Endothelial cell of umbilical vein (primary cell): ENCODE measurements around the gene MTCL1. TPM values are rescaled to one million over a fixed set of nuclear protein-coding genes. Genes with fewer than 3 reads are reported as not detected.

Experiments used
- BruUV-seq: library from RNA; stranded (reverse); fragments of 400-500 nt; replicated peaks from 2 replicates; lab custom pipeline; 2021; lab: Mats Ljungman, UMichigan
- CTCF ChIA-PET: fragments of 300-600, 350-600 bp; sonication (Branson Sonifier 250); formaldehyde crosslinking; loops from one replicate; lab custom pipeline; 2021; ENCODE audit warnings: antibody characterized with exemption, inconsistent platforms; lab: Charles Lee
- POLR2A ChIA-PET: fragments of 300-600, 350-600 bp; sonication (Branson Sonifier 250); formaldehyde crosslinking; loops from one replicate; lab custom pipeline; 2021; ENCODE audit warnings: antibody characterized with exemption, inconsistent platforms; lab: Charles Lee
- DNase-seq: peaks from one replicate; pipeline ENCODE4 v3.0.0-alpha.2; 2011; ENCODE audit warnings: low read depth, low spot score
- FAIRE-seq: peaks from 2 replicates; lab custom pipeline; 2011; peaks lifted over from hg19 to GRCh38; lab: Jason Lieb, UNC
- H2AFZ ChIP-seq: 2 replicates; pipeline ENCODE4 v1.6.0; 2012; ENCODE audit warnings: low read depth, low read length, control low read depth, inconsistent platforms
- H3K27ac ChIP-seq: 2 replicates; pipeline ENCODE4 v1.5.1; 2011; ENCODE audit warnings: low read depth, mild to moderate bottlenecking, control low read depth, low read length, moderate library complexity; ENCODE audit not compliant: insufficient read depth
- H3K27me3 ChIP-seq, 2 experiments: 2 replicates each; pipeline versions ENCODE4 v1.6.0 to v1.6.1; 2011; ENCODE audit warnings: low read length in 2 of 2, mixed read lengths in 1 of 2; ENCODE audit not compliant: control insufficient read depth in 2 of 2, insufficient read depth in 2 of 2
- H3K36me3 ChIP-seq, 2 experiments: 2 replicates in 1 of 2; 3 replicates in 1 of 2; pipeline ENCODE4 v1.5.1; 2011; ENCODE audit warnings: low read length in 2 of 2, mild to moderate bottlenecking in 1 of 2, moderate library complexity in 1 of 2; ENCODE audit not compliant: control insufficient read depth in 2 of 2, insufficient read depth in 2 of 2; ENCODE audit errors: extremely low read depth in 1 of 2
- H3K4me1 ChIP-seq: 3 replicates; pipeline ENCODE4 v1.5.1; 2011; ENCODE audit warnings: mild to moderate bottlenecking, low read length; ENCODE audit not compliant: control insufficient read depth, insufficient read depth; ENCODE audit errors: extremely low read depth
- H3K4me2 ChIP-seq: 2 replicates; pipeline ENCODE4 v1.6.1; 2011; ENCODE audit warnings: low read length, control low read depth, mixed read lengths; ENCODE audit not compliant: insufficient read depth
- H3K4me3 ChIP-seq, 3 experiments: fragments of 200-600 bp in 1 of 3; sonication (generic), shearing (Covaris generic) in 1 of 3; replicated peaks in 1 of 3; 2 replicates each; pipeline ENCODE4 v1.5.1; 2011 to 2016; ENCODE audit warnings: control low read depth in 3 of 3, low read length in 3 of 3, mild to moderate bottlenecking in 2 of 3, inconsistent platforms in 1 of 3, low read depth in 1 of 3, moderate library complexity in 1 of 3; ENCODE audit not compliant: insufficient read depth in 1 of 3
- H3K79me2 ChIP-seq: 2 replicates; pipeline ENCODE4 v1.6.0; 2012; ENCODE audit warnings: low read length, inconsistent platforms; ENCODE audit not compliant: control insufficient read depth, insufficient read depth
- H3K9ac ChIP-seq: replicated peaks from 2 replicates; pipeline ENCODE3; 2011; ENCODE audit warnings: low read length, control low read depth; ENCODE audit not compliant: insufficient read depth; ENCODE audit errors: extremely low read depth
- H3K9me1 ChIP-seq: replicated peaks from 3 replicates; pipeline ENCODE4 v1.6.0; 2011; ENCODE audit warnings: mild to moderate bottlenecking, low read length; ENCODE audit not compliant: control insufficient read depth, insufficient read depth; ENCODE audit errors: extremely low read depth
- H3K9me3 ChIP-seq: replicated peaks from 2 replicates; pipeline ENCODE4 v1.5.1; 2012; ENCODE audit warnings: low read length, inconsistent platforms; ENCODE audit not compliant: control insufficient read depth, insufficient read depth
- H4K20me1 ChIP-seq: replicated peaks from 2 replicates; pipeline ENCODE3; 2011; ENCODE audit warnings: mild to moderate bottlenecking, low read length; ENCODE audit not compliant: control insufficient read depth, insufficient read depth; ENCODE audit errors: extremely low read depth
- CTCF ChIP-seq, 2 donors: IDR thresholded peaks; 1 replicate in 1 of 2; 2 replicates in 1 of 2; pipeline ENCODE4 v1.5.1; 2011; ENCODE audit warnings: low read length in 2 of 2, mild to moderate bottlenecking in 2 of 2, moderate library complexity in 2 of 2, control low read depth in 1 of 2, inconsistent platforms in 1 of 2, low read depth in 1 of 2; ENCODE audit not compliant: insufficient read depth in 1 of 2; ENCODE audit errors: extremely low read depth in 1 of 2
- EZH2 ChIP-seq: IDR thresholded peaks from 2 replicates; pipeline ENCODE4 v1.6.1; 2012; ENCODE audit warnings: borderline replicate concordance, low read depth, mild to moderate bottlenecking, moderate library complexity, low read length, inconsistent platforms; ENCODE audit not compliant: severe bottlenecking
- FOS ChIP-seq: IDR thresholded peaks from 2 replicates; pipeline ENCODE4 v1.6.1; 2011; ENCODE audit warnings: mild to moderate bottlenecking, low read length, moderate library complexity, borderline replicate concordance; ENCODE audit not compliant: insufficient read depth
- GATA2 ChIP-seq: IDR thresholded peaks from 2 replicates; pipeline ENCODE4 v1.7.0; 2011; ENCODE audit warnings: low read depth, mild to moderate bottlenecking, moderate library complexity, mixed read lengths, low read length; ENCODE audit not compliant: insufficient read length, insufficient read depth
- JUN ChIP-seq: IDR thresholded peaks from 2 replicates; pipeline ENCODE4 v1.6.1; 2011; ENCODE audit warnings: borderline replicate concordance, low read depth; ENCODE audit not compliant: insufficient read length, insufficient read depth
- MYC ChIP-seq: IDR thresholded peaks from one replicate; pipeline ENCODE4 v1.6.1; 2011; ENCODE audit warnings: mild to moderate bottlenecking, low read depth, low read length
- POLR2A ChIP-seq: IDR thresholded peaks from 2 replicates; pipeline ENCODE4 v1.6.1; 2012; ENCODE audit warnings: low read depth, mild to moderate bottlenecking, control low read depth, low read length
- POLR2AphosphoS5 ChIP-seq: IDR thresholded peaks from 2 replicates; pipeline ENCODE4 v1.6.1; 2012; ENCODE audit warnings: low read depth, mild to moderate bottlenecking, control low read depth, low read length, moderate library complexity; ENCODE audit not compliant: insufficient read depth
- dilution Hi-C: fragments of 300-500 bp; cut with MboI; formaldehyde crosslinking; loops from one replicate; pipeline ENCODE4 v1.15.0; 2019; ENCODE audit warnings: low sequenced_read_pairs; ENCODE audit not compliant: extremely low pct_ligation_motif_present
- intact Hi-C: fragments of 100-400 bp; cut with micrococcal nuclease; formaldehyde crosslinking; loops from one replicate; pipeline ENCODE4 v1.10.0; 2022
- polyA plus RNA-seq, 4 experiments: library from polyadenylated mRNA; depleted of rRNA in 3 of 4; stranded (reverse) in 3 of 4; unstranded in 1 of 4; fragments of >200 nt; gene quantifications; 2 replicates each; pipeline versions ENCODE4 v1.2.1 to v1.2.3, GENCODE V29; 2011 to 2012; ENCODE audit warnings: missing spikeins in 1 of 4
- total RNA-seq: library from RNA; stranded (reverse); gene quantifications from 2 replicates; pipeline ENCODE4 v1.2.3, GENCODE V29; 2021
- TF ChIP-seq, protein P1 (sequence below): IDR thresholded peaks from 2 replicates; pipeline ENCODE4 v1.6.1; 2011; ENCODE audit not compliant: insufficient read depth, insufficient read length

MTCL1 gene
- total and polyA plus RNA-seq, 2 donors (not counting 3 experiments of a cell fraction or from before 2014, with no cell fraction given) = 11.9 to 75.7 TPM

DNA sequence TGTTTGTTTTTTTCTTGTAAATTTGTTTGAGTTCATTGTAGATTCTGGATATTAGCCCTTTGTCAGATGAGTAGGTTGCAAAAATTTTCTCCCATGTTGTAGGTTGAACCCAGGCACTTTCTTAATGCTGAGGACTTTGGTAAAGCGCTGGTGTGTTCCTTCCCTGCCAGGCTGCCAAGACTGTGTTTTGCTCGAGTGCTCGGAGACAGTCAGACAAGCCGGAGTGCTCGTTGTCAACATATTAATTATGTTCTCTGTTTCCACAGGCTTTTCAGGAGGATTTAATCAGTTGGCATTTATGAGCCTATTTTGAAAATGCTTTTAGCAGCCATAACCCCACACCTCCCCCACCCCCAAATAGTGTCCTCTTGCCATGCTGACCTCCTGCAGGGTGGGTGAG, 6.4 kb downstream of the MTCL1 start:
- H3K9me3 ChIP-seq = no peaks in the 10 kb centered on the region
- H3K79me2 ChIP-seq = peaks cover 88% of the 10 kb centered on the region
- ChIA-PET CTCF (interaction anchor here (1.0 to 1.2 kb wide), 2 partner anchors 9 to 16 kb away, joined by 3 to 4 read pairs; no protein-coding TSS in a partner anchor), POLR2A (no interaction called here)
- H2AFZ ChIP-seq = no peak overlapping the region
- dilution Hi-C loops (no loop called here), intact Hi-C loops (no loop called here)
- TF ChIP-seq CTCF (IDR thresholded peaks at IDR 0.05; ENCODE audit: extremely low read depth in 1 of 2, insufficient read depth in 1 of 2, low read depth in 1 of 2, low read length in 2 of 2) (no peak), EZH2 (no peak), MYC (no peak), POLR2A (no peak), GATA2 (no peak), JUN (no peak), FOS (no peak), POLR2AphosphoS5 (no peak)
- TF ChIP-seq, protein P1, sequence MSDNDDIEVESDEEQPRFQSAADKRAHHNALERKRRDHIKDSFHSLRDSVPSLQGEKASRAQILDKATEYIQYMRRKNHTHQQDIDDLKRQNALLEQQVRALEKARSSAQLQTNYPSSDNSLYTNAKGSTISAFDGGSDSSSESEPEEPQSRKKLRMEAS = no peak
- no peak overlapping the region for H3K27ac ChIP-seq
- no peak overlapping the region for H3K4me2 ChIP-seq
- no peak overlapping the region for H3K4me3 ChIP-seq
- H3K36me3 ChIP-seq = no peaks in the 10 kb centered on the region
- no peak overlapping the region for H3K9ac ChIP-seq
- DNase-seq (no peak), FAIRE-seq (no peak)
- peaks cover 6% of the 10 kb centered on the region for H3K4me1 ChIP-seq
- no peaks in the 10 kb centered on the region for H4K20me1 ChIP-seq
- no peaks in the 10 kb centered on the region for H3K27me3 ChIP-seq
- H3K9me1 ChIP-seq = no peaks in the 10 kb centered on the region
- BruUV-seq = no TSS peak
